PFSK-1 (cell line): Measurements from ENCODE around the gene SYNGR1.
A peak's percentile ranks its signal among the peaks of the same experiment; 100 is the strongest.

Source experiments
- FOXP2 ChIP-seq: optimal IDR thresholded peaks from 2 replicates; pipeline ENCODE3; 2011; ENCODE audit warnings: borderline replicate concordance, control low read depth, inconsistent platforms; ENCODE audit not compliant: insufficient read depth; ENCODE audit errors: extremely low read length, extremely low read depth
- POLR2AphosphoS5 ChIP-seq: IDR thresholded peaks from 2 replicates; pipeline ENCODE4 v1.6.1; 2012; ENCODE audit warnings: low read depth, mild to moderate bottlenecking, control low read depth, low read length, moderate library complexity
- SIN3A ChIP-seq: IDR thresholded peaks from 2 replicates; pipeline ENCODE4 v1.6.1; 2012; ENCODE audit warnings: mild to moderate bottlenecking, low read length, moderate library complexity, borderline replicate concordance; ENCODE audit not compliant: insufficient read depth
- TAF1 ChIP-seq: IDR thresholded peaks from 2 replicates; pipeline ENCODE4 v1.6.1; 2012; ENCODE audit warnings: low read length, control low read depth, borderline replicate concordance; ENCODE audit not compliant: insufficient read depth
- TF ChIP-seq, protein P1 (sequence below), 2 experiments: IDR thresholded peaks; 2 replicates each; pipeline versions ENCODE4 v1.6.1 to v1.8.0; 2011 to 2012; ENCODE audit warnings: low read depth in 2 of 2, low read length in 2 of 2, control low read depth in 1 of 2, inconsistent platforms in 1 of 2, mild to moderate bottlenecking in 1 of 2, moderate library complexity in 1 of 2; ENCODE audit not compliant: insufficient read depth in 1 of 2

The SYNGR1 gene

DNA sequence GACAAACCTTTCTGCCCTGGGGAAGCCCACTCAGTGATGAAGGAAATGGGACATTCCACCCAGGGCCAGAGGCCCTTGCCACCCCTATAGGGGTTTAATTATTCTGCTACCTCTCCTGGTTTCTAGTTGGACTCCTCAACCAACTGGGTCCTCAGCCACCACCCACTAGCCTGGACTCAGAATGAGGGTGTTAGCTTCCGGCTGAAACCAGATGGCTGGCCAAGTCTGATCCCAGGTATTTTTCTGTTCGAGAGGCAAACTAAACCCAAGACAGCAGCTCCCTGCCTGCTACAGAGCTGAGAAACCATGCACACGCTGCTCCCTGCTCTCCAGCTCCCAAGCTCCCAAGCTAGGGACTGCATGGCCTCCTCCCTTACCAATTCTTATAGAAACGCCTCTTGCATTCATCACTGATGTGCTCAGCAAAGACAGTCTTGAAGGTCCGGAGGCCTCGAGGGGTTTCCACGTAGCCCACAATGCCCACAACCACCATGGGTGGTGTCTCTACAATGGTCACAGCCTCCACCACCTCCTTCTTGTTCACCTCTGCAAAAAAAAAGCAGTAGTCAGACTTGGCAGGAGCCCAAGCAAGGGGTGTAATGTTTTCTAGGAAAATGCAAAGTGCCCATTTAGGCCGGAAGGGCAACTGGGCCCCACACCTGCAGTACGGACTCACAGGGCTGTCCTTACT lies 32.6 kb upstream of the SYNGR1 start:
- TF ChIP-seq FOXP2, result no peak
- TF ChIP-seq SIN3A, result no peak
- peak; percentile 30; the same call in 1 of the 2 replicates for TF ChIP-seq POLR2AphosphoS5
- TF ChIP-seq, protein P1, sequence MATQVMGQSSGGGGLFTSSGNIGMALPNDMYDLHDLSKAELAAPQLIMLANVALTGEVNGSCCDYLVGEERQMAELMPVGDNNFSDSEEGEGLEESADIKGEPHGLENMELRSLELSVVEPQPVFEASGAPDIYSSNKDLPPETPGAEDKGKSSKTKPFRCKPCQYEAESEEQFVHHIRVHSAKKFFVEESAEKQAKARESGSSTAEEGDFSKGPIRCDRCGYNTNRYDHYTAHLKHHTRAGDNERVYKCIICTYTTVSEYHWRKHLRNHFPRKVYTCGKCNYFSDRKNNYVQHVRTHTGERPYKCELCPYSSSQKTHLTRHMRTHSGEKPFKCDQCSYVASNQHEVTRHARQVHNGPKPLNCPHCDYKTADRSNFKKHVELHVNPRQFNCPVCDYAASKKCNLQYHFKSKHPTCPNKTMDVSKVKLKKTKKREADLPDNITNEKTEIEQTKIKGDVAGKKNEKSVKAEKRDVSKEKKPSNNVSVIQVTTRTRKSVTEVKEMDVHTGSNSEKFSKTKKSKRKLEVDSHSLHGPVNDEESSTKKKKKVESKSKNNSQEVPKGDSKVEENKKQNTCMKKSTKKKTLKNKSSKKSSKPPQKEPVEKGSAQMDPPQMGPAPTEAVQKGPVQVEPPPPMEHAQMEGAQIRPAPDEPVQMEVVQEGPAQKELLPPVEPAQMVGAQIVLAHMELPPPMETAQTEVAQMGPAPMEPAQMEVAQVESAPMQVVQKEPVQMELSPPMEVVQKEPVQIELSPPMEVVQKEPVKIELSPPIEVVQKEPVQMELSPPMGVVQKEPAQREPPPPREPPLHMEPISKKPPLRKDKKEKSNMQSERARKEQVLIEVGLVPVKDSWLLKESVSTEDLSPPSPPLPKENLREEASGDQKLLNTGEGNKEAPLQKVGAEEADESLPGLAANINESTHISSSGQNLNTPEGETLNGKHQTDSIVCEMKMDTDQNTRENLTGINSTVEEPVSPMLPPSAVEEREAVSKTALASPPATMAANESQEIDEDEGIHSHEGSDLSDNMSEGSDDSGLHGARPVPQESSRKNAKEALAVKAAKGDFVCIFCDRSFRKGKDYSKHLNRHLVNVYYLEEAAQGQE (IDR thresholded peaks at IDR 0.05; ENCODE audit: insufficient read depth in 1 of 2, low read depth in 2 of 2, low read length in 2 of 2), result no peak

DNA sequence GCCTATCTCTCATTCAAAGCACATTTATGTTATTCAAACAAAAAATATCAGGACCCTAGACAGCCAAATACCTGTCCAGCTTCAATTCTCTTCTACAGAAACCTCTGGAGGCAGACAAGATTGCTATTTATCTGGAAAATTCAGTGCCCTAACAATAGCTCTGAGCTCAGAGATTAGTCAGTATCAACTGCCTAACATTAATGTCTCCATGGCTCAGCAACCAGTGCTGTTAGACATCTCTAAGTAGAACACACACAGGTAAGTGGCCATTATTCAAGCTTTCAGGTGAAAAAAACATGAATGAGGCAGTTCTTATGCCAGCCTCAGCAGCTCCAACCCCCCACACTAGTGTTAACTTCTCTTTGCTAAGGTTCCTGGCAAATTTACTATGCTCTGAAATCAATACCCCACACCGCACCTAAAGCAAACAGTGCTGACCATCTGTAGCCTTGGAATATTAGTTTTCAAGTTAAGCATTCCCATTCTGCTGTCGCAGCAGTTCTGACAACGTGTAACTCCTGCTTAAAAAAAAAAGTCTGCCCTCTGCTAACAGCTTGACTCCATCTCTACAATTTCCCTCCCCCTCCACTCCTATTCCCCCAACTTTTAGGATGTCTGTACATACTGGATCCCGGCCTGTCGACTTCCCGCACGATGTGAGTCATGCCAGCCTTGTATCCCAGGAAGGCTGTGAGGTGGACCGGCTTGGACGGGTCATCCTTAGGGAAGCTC lies 31.9 kb upstream of the SYNGR1 start:
- TF ChIP-seq TAF1 (no peak), POLR2AphosphoS5 (no peak; the same call in none of the 2 replicates), FOXP2 (no peak), SIN3A (no peak)
- TF ChIP-seq, protein P1 (IDR thresholded peaks at IDR 0.05; ENCODE audit: insufficient read depth in 1 of 2, low read depth in 2 of 2, low read length in 2 of 2), result no peak

DNA sequence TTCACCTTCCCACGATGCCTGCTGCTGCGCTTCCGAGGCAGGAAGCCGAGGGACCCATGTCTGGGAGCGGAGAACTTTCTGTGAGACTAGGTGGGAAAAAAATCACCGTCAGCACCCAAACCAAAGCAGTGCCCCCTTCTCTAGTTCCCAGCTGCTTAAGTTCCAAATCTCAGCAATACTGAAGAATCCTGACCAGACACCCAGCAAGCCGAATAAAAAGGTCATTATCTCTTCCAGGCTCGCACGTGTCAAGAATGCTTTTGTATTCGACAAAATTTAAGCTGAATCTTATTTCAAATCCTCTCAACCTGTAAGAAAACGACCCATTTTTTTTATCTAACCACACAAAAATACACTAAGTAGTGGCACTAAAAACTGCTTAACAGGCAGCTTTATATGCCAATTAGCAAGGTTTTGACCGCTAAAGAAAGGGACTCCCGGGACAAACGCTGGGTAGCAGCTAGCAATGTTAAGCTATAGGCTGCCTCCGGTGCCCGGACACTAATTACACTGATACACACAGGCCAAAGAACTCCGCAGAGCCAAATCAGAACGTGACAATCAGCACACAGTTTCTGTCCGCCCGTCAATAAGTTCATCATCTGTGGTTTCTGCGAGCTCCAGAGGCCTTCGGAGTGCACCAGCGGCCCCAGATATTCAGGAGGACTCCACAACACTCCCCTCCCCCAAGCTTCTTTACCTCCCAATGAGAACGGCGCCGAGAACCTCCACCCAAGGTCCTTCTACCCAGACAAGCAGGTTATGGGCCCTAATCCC lies 31.1 kb upstream of the SYNGR1 start:
- TF ChIP-seq, protein P1 (IDR thresholded peaks at IDR 0.05; ENCODE audit: insufficient read depth in 1 of 2, low read depth in 2 of 2, low read length in 2 of 2), result no peak
- TF ChIP-seq FOXP2 (no peak), SIN3A (no peak), TAF1 (no peak), POLR2AphosphoS5 (no peak)

DNA sequence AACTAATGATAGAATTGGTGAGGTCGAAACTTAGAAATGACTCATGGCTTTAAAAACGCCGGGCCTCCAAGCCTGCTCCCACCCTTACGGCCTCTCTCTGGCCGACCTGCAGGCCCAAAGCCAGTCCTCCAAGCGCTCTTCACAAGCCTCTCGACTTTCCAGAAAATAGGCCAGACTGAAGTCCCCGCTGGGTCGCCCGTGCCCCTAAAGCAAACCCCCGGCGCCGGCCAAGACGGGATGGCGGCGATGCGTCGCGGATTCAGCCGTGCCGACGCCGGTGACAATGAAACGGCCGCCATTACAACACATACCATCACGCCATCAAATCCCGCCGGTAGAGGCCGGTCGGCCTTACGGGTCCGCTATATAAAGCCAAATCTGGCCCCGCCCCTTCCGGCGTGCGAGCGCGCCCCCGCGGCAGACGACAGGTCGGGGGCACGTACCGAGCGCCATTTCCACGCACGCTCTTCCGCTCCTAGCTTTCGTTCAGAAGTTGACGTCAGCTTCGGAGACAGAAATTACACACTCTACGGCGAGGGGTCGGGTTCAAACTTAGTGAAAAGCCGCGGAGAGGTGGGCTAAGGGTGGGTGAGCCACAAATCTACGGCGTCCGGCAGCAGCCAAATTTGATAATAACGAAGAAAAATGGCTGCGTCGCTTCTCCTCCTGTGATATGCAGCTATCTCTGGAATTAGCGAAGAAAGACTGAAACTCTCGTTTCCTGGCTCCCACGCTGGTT lies 30.3 kb upstream of the SYNGR1 start, which contains the start of gene RPL3:
RPL3 (minus strand) TSS at position 340 of the 739 bp plus-strand sequence; CDS start at position 314, 26 bp downstream.
- no peak for TF ChIP-seq FOXP2
- no peak for TF ChIP-seq SIN3A
- peak; percentile 98 for TF ChIP-seq POLR2AphosphoS5
- TF ChIP-seq, protein P1 (IDR thresholded peaks at IDR 0.05; ENCODE audit: insufficient read depth in 1 of 2, low read depth in 2 of 2, low read length in 2 of 2), result peak; percentile 51 to 74
- peak; percentile 99 for TF ChIP-seq TAF1
